Astrocyte of the spinal cord (primary cell): ENCODE measurements around the gene KIF5A.
"Not testable (repeated sequence)": the region's sequence is repeated elsewhere in the genome, so short reads cannot be mapped to it uniquely, and the experiment has no call there.

ENCODE experiments used
- DNase-seq: peaks from one replicate; pipeline ENCODE4 v3.0.0; 2011; ENCODE audit warnings: low read depth, low spot score
- H3K4me3 ChIP-seq: 2 replicates; pipeline ENCODE4 v1.5.1; 2011; ENCODE audit warnings: low read depth, mild to moderate bottlenecking, low read length, moderate library complexity
- CTCF ChIP-seq: IDR thresholded peaks from 2 replicates; pipeline ENCODE4 v1.5.1; 2012; ENCODE audit warnings: low read depth, mild to moderate bottlenecking, low read length, inconsistent platforms
- in situ Hi-C: cut with HindIII; loops from 2 replicates; pipeline ENCODE4 v1.10.0; 2017; ENCODE audit warnings: low sequenced_read_pairs

Gene KIF5A

GRCh38 chr12:57513266-57513665 is 36.6 kb upstream of the KIF5A start:
- no peak overlapping the region for H3K4me3 ChIP-seq
- TF ChIP-seq CTCF = no peak
- DNase-seq = no peak
- in situ Hi-C loops = no loop called here

GRCh38 chr12:57513677-57514076 is 36.2 kb upstream of the KIF5A start:
- in situ Hi-C loops, H3K4me3 ChIP-seq, DNase-seq: not testable (repeated sequence)

DNA sequence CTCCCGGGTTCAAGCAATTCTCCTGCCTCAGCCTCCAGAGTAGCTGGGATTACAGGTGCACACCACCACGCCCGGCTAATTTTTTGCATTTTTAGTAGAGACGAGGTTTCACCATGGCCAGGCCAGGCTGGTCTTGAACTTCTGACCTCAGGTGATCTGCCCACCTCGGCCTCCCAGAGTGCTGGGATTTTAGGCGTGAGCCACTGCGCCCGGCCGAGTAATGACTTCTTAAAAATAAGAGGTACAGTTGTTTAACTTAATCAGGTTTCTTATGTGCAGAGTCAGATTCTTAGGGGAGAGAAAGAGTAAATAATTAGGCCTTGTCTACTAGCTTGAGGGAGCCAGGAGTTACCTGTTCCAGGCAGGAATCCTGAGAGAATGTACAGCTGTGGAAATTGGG is 35.6 kb upstream of the KIF5A start:
- in situ Hi-C loops, DNase-seq, H3K4me3 ChIP-seq: not testable (repeated sequence)

- DNase-seq = no peak
- in situ Hi-C loops = no loop called here
- no peak for TF ChIP-seq CTCF
- no peak overlapping the region for H3K4me3 ChIP-seq
These were observed 35.0 kb upstream of the KIF5A start for GRCh38 chr12:57514720-57515407.

GRCh38 chr12:57515408-57515933 is 34.4 kb upstream of the KIF5A start:
- DNase-seq = no peak
- TF ChIP-seq CTCF = no peak
- in situ Hi-C loops = no loop called here
- H3K4me3 ChIP-seq = no peak overlapping the region

GRCh38 chr12:57515934-57516541 is 33.8 kb upstream of the KIF5A start:
- H3K4me3 ChIP-seq = no peak overlapping the region
- no peak for DNase-seq
- in situ Hi-C loops = no loop called here
- no peak for TF ChIP-seq CTCF

DNA sequence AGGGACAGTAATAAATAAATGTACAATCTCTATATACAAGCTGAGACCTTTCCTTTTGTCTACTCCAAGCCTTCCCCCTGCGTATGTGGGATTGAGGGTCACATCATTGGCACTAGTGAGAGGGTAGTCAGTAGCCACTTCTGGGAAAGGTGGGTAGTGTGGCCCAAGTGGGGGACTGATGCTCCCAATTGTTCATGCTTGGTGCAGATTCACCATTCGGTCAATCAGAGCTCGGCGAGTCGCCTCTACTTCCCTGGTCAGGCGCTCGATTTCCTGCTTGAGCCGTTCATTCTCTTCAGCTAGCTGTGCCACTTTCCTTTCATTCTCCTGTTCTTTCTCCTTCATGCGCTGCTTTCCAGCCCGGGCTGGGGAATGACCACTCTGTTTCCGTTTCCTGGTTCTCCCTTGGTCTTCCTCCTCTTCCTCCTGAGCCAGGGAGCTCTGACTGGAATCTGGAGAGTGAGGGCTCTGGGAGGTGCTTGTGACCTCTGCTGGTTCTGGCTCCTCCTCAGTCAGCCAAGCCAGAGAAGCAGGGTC is 33.2 kb upstream of the KIF5A start:
- TF ChIP-seq CTCF = no peak
- in situ Hi-C loops = no loop called here
- no peak for DNase-seq
- H3K4me3 ChIP-seq = no peak overlapping the region
